Kidney capillary endothelial cell (primary cell): ENCODE data around the gene GABBR2.

ENCODE experiments used
- DNase-seq: peaks from one replicate; pipeline ENCODE4 v3.0.0-alpha.2; 2018; ENCODE audit warnings: low spot score

GABBR2 gene

DNA sequence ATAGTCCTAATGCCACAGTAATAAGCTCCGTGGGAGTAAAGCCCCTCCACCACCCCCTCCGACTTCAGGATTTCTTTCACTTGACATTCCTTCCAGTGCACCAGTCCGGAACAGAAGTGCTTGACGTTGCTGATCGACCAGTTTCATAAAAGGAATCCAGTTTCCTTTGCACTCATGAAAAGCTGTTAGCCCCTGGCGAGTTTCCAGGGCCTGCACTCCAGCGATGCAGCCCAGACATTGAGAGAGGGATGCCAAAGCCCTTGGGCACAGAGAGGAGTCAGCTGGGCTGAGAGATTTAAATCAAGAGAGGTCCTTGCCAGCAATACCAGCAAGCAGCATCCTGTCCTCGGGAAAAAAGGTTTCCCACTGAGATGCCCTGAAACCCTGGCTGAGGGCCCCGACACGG, 170.1 kb downstream of the GABBR2 start:
- DNase-seq: no peak

DNA sequence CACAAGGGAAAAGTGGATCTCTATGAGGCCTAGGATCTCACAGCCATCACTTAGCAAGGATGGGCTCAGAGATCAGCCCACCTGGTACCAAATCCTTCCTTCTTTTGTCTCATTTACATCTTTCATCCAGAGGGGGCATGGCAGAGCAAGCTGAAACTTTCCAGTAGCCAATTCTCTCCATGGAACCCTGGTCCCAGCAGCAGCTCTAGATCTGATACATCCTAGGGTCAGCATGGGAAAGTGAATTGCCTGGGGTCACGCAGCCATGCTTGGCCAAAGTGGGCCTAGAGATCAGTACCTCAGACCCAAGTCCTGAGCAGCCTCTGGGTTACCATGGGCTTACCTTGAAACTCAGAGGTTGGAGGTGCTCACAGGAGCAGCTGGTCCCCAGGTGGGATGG, 170.5 kb downstream of the GABBR2 start:
- no peak for DNase-seq

- no peak for DNase-seq
Measured at GRCh38 chr9:98536542-98537173, 172.1 kb downstream of the GABBR2 start.

DNA sequence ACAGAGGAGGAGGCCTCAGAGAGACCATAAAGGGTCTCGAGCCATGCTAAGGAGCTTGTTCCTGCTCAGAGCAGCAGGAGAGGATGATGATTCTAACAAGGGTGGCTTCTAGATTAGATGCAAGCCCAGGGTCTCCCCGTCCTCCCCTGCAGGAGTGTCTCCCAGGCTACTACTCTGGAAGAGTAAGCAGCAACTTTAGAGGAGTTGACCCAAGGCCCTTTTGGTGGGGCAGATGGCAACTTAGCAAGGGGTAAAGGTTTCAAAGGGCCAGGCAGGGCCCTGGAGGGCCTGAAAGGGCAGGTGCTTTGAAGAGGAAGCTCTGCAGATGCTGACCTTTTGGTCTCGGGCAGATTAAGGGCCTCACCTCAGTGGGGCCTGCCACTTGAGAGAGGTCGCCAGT, 174.9 kb downstream of the GABBR2 start:
- DNase-seq: no peak

GRCh38 chr9:98533132-98533531, 175.6 kb downstream of the GABBR2 start:
- DNase-seq: no peak

DNA sequence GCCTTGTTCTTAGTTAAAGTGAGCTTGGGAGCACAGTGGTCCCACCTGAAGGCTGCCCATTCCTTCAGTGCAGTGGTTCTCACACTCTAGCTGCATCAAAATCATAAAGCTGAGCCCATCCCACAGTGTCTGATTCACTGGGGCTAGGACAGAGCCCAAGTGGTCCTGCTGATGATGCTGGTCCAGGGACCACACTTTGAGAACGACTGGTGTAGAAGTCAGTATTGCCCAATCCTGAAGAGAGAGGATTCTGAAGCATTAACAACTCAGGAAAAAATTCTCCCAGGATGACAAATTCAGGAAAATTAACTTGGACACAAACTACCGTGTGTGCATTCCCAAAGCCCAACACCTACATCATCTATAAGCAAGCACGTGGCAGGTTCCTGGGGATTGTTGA, 176.2 kb downstream of the GABBR2 start:
- DNase-seq: no peak

- no peak for DNase-seq
Measured at GRCh38 chr9:98532147-98532546, 176.6 kb downstream of the GABBR2 start.

DNA sequence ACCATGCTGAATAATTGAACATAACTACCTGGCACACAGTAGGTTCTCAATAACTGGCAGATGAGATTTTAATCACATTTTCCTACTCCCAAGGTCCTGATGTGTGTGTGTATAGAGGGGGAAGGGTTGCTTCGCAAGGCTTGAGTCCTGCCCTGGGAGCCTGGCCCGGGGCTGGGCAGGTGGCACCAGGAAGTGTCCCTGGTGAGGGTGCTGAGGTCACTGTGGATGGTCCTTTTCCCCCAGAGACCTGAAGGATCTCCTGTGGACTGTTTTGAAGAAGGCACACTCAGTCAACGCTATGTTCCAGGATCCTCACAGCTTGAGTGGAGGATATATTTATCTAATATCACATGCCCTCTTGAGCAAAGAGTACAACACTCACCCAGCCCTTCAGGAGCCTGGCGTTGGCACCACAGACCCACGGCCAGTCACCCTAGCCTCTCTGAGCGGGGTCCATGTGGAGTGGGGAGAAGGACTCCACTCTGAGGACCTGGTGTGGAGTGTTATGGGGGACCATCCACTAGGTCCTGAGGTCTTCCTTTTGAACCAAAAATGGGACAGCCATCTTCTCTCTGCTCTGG, 177.8 kb downstream of the GABBR2 start:
- DNase-seq: no peak

DNA sequence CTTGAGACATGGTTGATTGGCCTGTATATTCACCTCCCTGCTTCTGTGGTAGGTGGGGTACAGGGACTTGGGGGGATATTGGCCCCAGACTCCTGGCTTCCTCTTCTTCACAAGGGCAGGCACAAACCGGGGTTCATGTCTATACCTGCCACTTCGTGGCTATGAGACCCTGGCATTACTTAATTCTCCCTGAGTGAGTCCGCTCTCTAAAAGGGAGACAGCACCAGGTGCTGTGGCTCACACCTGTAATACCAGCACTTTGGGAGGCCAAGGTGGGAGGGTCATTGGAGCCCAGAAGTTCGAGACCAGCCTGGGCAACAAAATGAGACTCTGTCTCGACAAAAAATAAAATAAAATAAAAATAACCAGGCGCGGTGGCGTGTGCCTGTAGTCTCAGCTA, 178.5 kb downstream of the GABBR2 start:
- DNase-seq: no peak

DNA sequence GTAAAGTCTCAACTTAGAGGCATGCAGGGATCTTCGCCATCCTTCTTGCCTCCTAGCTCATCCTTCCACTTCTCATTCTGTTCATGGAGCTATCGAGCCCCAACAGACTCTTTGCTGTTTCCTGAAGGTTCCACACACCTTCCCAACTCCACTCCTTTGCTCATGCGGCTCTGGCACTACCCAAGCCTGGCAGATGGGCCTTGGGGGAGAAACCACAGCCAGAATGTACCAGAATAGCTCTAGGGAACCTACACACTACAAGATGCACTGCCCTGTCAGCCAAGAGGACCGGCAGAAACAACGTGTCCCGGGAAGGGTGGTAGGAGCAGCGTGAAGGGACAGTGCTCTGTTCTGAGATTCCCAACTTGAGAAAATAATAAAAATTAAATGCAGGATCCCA, 178.9 kb downstream of the GABBR2 start:
- no peak for DNase-seq

DNA sequence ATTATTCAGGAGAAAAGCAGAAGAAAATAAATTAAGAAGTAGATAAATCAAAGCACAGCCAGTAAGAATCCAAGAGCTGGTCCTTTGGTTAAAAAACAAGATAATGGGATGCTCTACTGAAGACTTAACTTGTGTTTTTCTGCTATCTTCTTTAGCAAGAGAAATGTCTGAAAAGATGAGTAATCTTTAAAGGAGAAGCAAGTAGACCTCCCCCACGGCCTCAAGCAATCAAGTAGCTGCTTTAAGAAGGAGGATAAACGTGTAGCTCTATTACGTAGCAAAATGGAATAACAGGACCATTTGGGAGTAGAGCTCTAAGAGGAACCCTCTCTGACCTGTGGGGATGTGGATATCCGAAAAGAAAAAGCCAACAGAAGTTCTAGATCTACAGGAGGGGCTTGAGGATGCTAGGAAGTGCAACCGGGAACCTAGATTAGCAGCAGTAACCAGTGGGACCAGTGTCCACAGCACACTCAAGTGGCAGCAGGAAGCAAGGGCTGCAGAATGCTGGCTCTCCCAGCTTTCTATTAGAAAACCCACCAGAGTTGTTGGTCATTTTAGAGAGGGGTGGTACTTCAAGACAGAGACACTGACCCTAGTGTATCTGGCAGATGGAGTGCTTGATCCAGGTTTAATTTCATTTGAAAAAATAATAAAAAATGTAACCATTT, 185.4 kb downstream of the GABBR2 start:
- DNase-seq: no peak

DNA sequence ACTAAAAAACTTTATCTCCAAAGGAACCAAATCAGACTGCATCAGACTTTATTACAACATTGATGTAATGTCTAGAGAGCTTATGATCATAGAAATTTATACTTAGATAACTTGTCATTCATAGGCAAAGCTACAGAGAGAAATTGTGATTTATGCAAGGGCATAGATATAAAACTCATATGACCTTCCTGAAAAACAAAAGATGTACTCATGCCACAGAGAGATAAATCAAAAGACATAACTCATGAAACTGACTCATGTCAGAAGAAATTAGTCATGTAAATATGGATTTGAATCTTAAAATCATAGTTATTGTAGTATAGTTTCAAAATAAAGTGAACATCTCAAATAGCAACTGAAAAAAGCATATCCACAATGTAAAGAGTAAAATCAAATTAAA, 186.2 kb downstream of the GABBR2 start:
- no peak for DNase-seq

GRCh38 chr9:98521141-98521540, 187.6 kb downstream of the GABBR2 start:
- DNase-seq: peak; percentile 33

DNA sequence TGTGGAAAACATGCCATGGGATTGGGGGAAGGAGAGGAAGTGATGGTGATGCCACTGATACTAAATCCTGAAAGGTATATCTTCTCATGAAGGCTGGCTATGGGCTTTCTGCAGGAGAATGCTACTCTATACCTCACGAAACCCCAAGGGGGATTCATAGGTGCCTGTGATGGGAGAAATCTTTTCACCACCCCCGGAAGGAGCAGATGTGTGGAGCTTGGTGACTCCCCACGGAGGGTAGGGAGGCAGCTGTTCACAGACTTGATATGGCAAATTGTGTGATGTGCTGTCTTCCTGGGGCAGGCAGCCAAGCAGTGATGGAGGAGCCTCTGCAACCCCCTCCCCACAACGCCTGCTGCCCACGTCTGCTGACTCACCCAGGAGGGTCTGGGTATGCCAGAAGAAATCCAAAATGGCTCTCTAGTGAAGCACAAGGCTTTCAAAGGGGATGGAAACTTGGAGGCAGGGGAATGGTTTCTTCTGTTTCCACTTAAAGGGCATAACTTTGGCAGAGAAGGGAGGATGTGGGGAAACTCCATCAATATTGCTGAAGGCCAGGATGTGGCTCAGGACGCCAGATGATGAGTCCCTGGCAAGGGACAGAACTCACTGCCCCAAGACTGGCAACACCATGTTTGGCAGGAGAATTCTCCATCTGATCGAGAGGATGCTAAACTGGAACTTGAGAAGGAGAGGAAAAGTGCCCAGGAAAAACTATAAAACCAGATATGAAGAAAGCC, 188.3 kb downstream of the GABBR2 start:
- DNase-seq: no peak

GRCh38 chr9:98519641-98520040, 189.1 kb downstream of the GABBR2 start:
- no peak for DNase-seq

DNA sequence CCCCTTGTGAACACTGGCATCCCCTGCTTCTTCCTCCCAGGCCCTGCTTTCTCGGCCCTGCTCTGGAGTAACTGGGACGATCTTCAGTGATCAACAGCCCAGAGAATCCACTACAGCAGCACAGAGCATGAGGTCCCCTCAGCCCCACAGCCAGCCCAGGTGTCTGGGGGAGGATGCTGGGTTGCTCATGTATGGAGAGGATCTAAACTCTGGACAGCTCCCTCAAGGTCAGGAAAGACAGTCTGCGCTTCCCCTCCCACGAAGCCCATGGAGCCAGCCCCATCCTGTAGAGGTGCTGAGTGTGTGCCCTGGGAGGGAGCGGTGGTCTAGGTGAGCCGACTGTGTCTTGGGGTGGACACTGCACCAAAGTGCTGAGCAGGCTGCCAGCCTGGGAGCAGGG, 190.2 kb downstream of the GABBR2 start:
- no peak for DNase-seq

GRCh38 chr9:98517761-98518160, 191.0 kb downstream of the GABBR2 start:
- no peak for DNase-seq

DNA sequence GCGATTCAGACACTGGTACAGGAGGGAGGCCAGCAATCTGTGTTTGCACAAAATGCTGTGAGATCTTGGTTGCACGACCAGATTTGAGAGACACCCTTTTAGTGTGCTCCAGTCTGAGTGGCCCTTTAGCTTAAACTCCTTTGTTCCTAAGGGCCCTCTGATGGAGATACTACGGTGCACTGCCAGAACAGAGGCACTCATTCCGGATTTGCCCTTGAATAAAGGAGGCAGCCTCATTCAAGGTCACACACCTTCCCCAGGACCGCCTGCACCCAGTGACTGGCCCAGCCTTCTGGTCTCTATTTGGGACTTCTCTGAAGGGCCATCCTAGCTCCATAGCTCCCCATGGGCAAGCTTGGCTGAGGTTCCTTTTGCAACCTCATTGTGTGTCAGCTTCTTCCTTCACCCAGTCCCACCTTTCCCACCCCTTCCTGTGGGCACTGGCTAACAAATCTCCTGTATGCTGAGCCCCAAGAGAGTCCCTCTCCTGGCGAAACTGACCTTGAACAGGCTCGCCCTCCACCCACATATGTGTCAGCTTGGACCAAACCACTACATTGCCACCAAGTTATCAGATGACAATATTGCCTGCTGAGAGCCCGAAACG, 191.7 kb downstream of the GABBR2 start:
- DNase-seq: no peak

DNA sequence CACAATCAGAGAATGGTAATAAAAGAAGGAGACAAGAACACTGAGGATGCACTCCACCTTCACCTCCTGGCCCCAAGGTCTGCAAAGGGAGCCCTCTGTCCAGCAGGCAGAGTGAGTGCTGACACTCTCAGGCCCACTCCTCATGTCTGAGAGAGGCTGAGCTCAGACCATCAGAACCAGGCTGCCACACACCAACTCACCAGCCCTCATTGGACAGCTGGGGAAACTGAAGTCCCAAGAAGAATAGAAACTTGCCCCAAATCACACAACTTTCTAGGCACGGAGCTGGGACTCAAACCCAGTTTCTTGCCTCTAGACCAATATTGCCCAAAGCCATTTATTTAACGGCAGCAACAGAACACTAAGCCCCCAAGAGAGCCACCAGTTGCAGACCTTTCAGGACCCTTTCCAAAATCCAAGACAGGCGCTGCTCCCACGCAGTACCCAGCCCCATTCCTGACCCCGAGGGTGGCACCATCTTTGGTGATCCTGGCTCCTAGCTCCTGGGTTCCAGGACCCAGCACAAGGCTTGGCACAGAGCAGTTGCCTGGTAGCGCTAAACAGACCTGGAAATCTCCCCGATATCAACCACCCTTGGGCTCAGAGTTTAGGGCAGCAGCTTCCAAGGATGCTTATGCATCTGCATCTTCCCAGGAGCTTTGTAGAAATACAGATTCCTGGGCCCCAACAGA, 192.4 kb downstream of the GABBR2 start:
- no peak for DNase-seq

GRCh38 chr9:98515506-98516204, 193.1 kb downstream of the GABBR2 start:
- DNase-seq: no peak

- no peak for DNase-seq
Measured at GRCh38 chr9:98514841-98515240, 193.9 kb downstream of the GABBR2 start.
